IMR-90 (cell line): Measurements from ENCODE around the gene OPRL1.

Experiments used
- CTCF ChIP-seq: conservative IDR thresholded peaks from 2 replicates; pipeline ENCODE4 v1.5.1; 2012; ENCODE audit warnings: mild to moderate bottlenecking, low read depth, low read length, improper control_type of control experiment
- ELK1 ChIP-seq: fragments of 150-350 bp; IDR thresholded peaks from 2 replicates; pipeline ENCODE4 v1.6.1; 2016; ENCODE audit warnings: low read depth, mild to moderate bottlenecking, low read length, moderate library complexity, borderline replicate concordance
- FOS ChIP-seq: fragments of 150-350 bp; IDR thresholded peaks from 2 replicates; pipeline ENCODE4 v1.6.1; 2016; ENCODE audit warnings: low read depth, low read length
- MAFK ChIP-seq: IDR thresholded peaks from 2 replicates; pipeline ENCODE4 v1.6.1; 2012; ENCODE audit warnings: low read depth, low read length, improper control_type of control experiment
- MXI1 ChIP-seq: IDR thresholded peaks from 2 replicates; pipeline ENCODE4 v1.6.1; 2012; ENCODE audit warnings: low read depth, mild to moderate bottlenecking, low read length, moderate library complexity, borderline replicate concordance
- POLR2A ChIP-seq: IDR thresholded peaks from 2 replicates; pipeline ENCODE4 v1.6.1; 2012; ENCODE audit warnings: mild to moderate bottlenecking, low read depth, low read length
- RCOR1 ChIP-seq: IDR thresholded peaks from 2 replicates; pipeline ENCODE4 v1.6.1; 2012; ENCODE audit warnings: mild to moderate bottlenecking, low read length, improper control_type of control experiment; ENCODE audit not compliant: insufficient replicate concordance
- SMC3 ChIP-seq: fragments of 150-350 bp; IDR thresholded peaks from 2 replicates; pipeline ENCODE4 v1.6.1; 2016; ENCODE audit warnings: low read depth, mild to moderate bottlenecking, antibody characterized with exemption, low read length, moderate library complexity
- USF2 ChIP-seq: fragments of 150-350 bp; IDR thresholded peaks from 2 replicates; pipeline ENCODE4 v1.6.1; 2017; ENCODE audit warnings: mild to moderate bottlenecking, antibody characterized with exemption, low read length, low read depth

GRCh38 chr20:64048402-64049044 is 31.4 kb upstream of the OPRL1 start:
- no peak for TF ChIP-seq CTCF
- TF ChIP-seq MXI1 = no peak
- no peak for TF ChIP-seq USF2
- no peak for TF ChIP-seq ELK1
- no peak for TF ChIP-seq POLR2A
- TF ChIP-seq MAFK = no peak
- no peak for TF ChIP-seq RCOR1
- no peak for TF ChIP-seq SMC3
- no peak for TF ChIP-seq FOS
